Loucy (cell line): ENCODE data around the gene SPACA5.
A peak's percentile ranks its signal among the peaks of the same experiment; 100 is the strongest.

Experiments
- H2AFZ ChIP-seq: fragments of 200-600 bp; sonication (generic); 2 replicates; pipeline ENCODE4 v1.6.0; 2016; ENCODE audit warnings: antibody characterized with exemption, mild to moderate bottlenecking, low read length, moderate library complexity
- H3F3A ChIP-seq: fragments of 200-600 bp; 2 replicates; pipeline ENCODE4 v1.6.0; 2016; ENCODE audit warnings: antibody characterized with exemption, low read depth, mild to moderate bottlenecking
- H3K27me3 ChIP-seq: fragments of 200-600 bp; sonication (generic); 2 replicates; pipeline ENCODE4 v1.6.1; 2014; ENCODE audit warnings: low read length, mild to moderate bottlenecking; ENCODE audit not compliant: insufficient read depth, poor library complexity, severe bottlenecking
- H3K36me3 ChIP-seq: fragments of 200-600 bp; sonication (generic); 2 replicates; pipeline ENCODE4 v1.6.1; 2016; ENCODE audit warnings: low read length; ENCODE audit not compliant: insufficient read depth
- H3K4me1 ChIP-seq: fragments of 200-600 bp; sonication (generic); 2 replicates; pipeline ENCODE4 v1.5.1; 2014; ENCODE audit warnings: low read length, mild to moderate bottlenecking; ENCODE audit not compliant: insufficient read depth, poor library complexity, severe bottlenecking
- H3K4me2 ChIP-seq: fragments of 200-600 bp; sonication (generic); 2 replicates; pipeline ENCODE4 v1.6.0; 2014; ENCODE audit warnings: antibody characterized with exemption, low read length, low read depth, mild to moderate bottlenecking; ENCODE audit not compliant: poor library complexity, severe bottlenecking
- H3K4me3 ChIP-seq: fragments of 200-600 bp; sonication (generic); 2 replicates; pipeline ENCODE4 v1.5.1; 2014; ENCODE audit warnings: low read length, mild to moderate bottlenecking, mixed read lengths; ENCODE audit not compliant: poor library complexity, severe bottlenecking
- H3K79me2 ChIP-seq: fragments of 200-600 bp; sonication (generic); 2 replicates; pipeline ENCODE4 v1.6.1; 2014; ENCODE audit warnings: low read length; ENCODE audit not compliant: insufficient read depth
- H3K9ac ChIP-seq: fragments of 200-600 bp; sonication (generic); 2 replicates; pipeline ENCODE4 v1.6.0; 2014; ENCODE audit warnings: mild to moderate bottlenecking, low read depth, low read length, moderate library complexity; ENCODE audit not compliant: poor library complexity, severe bottlenecking
- H3K9me2 ChIP-seq: fragments of 200-600 bp; sonication (generic); replicated peaks from 2 replicates; pipeline ENCODE4 v1.6.1; 2016; ENCODE audit warnings: low read depth, low read length, mixed read lengths
- H3K9me3 ChIP-seq: fragments of 200-600 bp; sonication (generic); 2 replicates; pipeline ENCODE4 v1.6.1; 2014; ENCODE audit warnings: mild to moderate bottlenecking, antibody characterized with exemption, low read length, low read depth; ENCODE audit not compliant: insufficient read depth
- H4K20me1 ChIP-seq: fragments of 200-600 bp; sonication (generic); 2 replicates; pipeline ENCODE4 v1.6.0; 2014; ENCODE audit warnings: antibody characterized with exemption, low read length, mild to moderate bottlenecking; ENCODE audit not compliant: insufficient read depth, poor library complexity, severe bottlenecking
- EZH2phosphoT487 ChIP-seq: fragments of 200-600 bp; IDR thresholded peaks from 2 replicates; pipeline ENCODE4 v1.6.1; 2018; ENCODE audit warnings: antibody characterized with exemption, mild to moderate bottlenecking, moderate library complexity, borderline replicate concordance
- TF ChIP-seq, protein P1 (sequence below): fragments of 200-600 bp; sonication (generic); conservative IDR thresholded peaks from 2 replicates; pipeline ENCODE4 v1.5.1; 2014; ENCODE audit warnings: mild to moderate bottlenecking, antibody characterized with exemption, low read length

Gene SPACA5

GRCh38 chrX:48002319-48002718, 4.5 kb upstream of the SPACA5 start:
- H3K9me3 ChIP-seq, result no peaks in the 10 kb centered on the region
- no peaks in the 10 kb centered on the region for H3K27me3 ChIP-seq
- H3K9me2 ChIP-seq, result no peaks in the 10 kb centered on the region
- H3K36me3 ChIP-seq, result no peaks in the 10 kb centered on the region
- peaks cover 5% of the 10 kb centered on the region for H4K20me1 ChIP-seq
- H2AFZ ChIP-seq, result no peak overlapping the region
- no peaks in the 10 kb centered on the region for H3F3A ChIP-seq
- H3K79me2 ChIP-seq, result peaks cover 38% of the 10 kb centered on the region
- H3K4me3 ChIP-seq, result peak overlapping the region; percentile 95
- peaks cover 13% of the 10 kb centered on the region for H3K4me1 ChIP-seq
- H3K4me2 ChIP-seq, result peak overlapping the region; percentile 75
- TF ChIP-seq, protein P1, sequence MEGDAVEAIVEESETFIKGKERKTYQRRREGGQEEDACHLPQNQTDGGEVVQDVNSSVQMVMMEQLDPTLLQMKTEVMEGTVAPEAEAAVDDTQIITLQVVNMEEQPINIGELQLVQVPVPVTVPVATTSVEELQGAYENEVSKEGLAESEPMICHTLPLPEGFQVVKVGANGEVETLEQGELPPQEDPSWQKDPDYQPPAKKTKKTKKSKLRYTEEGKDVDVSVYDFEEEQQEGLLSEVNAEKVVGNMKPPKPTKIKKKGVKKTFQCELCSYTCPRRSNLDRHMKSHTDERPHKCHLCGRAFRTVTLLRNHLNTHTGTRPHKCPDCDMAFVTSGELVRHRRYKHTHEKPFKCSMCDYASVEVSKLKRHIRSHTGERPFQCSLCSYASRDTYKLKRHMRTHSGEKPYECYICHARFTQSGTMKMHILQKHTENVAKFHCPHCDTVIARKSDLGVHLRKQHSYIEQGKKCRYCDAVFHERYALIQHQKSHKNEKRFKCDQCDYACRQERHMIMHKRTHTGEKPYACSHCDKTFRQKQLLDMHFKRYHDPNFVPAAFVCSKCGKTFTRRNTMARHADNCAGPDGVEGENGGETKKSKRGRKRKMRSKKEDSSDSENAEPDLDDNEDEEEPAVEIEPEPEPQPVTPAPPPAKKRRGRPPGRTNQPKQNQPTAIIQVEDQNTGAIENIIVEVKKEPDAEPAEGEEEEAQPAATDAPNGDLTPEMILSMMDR, result no peak
- no peak for TF ChIP-seq EZH2phosphoT487
- peak overlapping the region; percentile 90 for H3K9ac ChIP-seq

DNA sequence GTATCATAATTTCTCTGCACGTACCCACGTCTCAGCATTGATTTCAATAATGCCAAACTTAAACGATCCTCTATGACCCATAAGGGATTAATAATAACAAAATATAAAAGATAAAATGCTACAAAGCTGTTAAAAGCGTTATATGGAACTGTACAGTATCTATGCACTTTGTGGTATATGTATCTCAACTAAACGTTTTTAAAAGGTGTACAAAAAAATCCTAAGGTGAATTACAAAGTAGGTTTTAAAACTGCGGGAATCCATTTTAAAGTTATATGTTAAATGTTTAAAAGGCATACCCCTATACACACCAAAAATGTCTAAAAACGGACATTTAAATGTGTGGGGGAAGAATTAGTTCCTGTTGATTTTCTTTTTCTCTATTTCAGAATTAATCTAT, 3.9 kb upstream of the SPACA5 start:
- no peaks in the 10 kb centered on the region for H3K27me3 ChIP-seq
- H3K79me2 ChIP-seq, result peaks cover 38% of the 10 kb centered on the region
- H3K4me1 ChIP-seq, result peaks cover 13% of the 10 kb centered on the region
- no peak overlapping the region for H2AFZ ChIP-seq
- H3F3A ChIP-seq, result no peaks in the 10 kb centered on the region
- no peaks in the 10 kb centered on the region for H3K9me3 ChIP-seq
- H3K4me2 ChIP-seq, result peak overlapping the region; percentile 75
- peak overlapping the region; percentile 90 for H3K9ac ChIP-seq
- peak overlapping the region; percentile 95 for H3K4me3 ChIP-seq
- no peaks in the 10 kb centered on the region for H3K36me3 ChIP-seq
- TF ChIP-seq, protein P1, result no peak
- no peak for TF ChIP-seq EZH2phosphoT487
- H3K9me2 ChIP-seq, result no peaks in the 10 kb centered on the region
- peaks cover 5% of the 10 kb centered on the region for H4K20me1 ChIP-seq

GRCh38 chrX:48003367-48003757, 3.4 kb upstream of the SPACA5 start:
- no peaks in the 10 kb centered on the region for H3K36me3 ChIP-seq
- no peaks in the 10 kb centered on the region for H3F3A ChIP-seq
- H3K4me2 ChIP-seq, result peak overlapping the region; percentile 75
- peaks cover 13% of the 10 kb centered on the region for H3K4me1 ChIP-seq
- no peaks in the 10 kb centered on the region for H3K27me3 ChIP-seq
- peaks cover 5% of the 10 kb centered on the region for H4K20me1 ChIP-seq
- H3K9me3 ChIP-seq, result no peaks in the 10 kb centered on the region
- TF ChIP-seq, protein P1, result no peak
- TF ChIP-seq EZH2phosphoT487, result no peak
- H2AFZ ChIP-seq, result peak overlapping the region; percentile 93
- peak overlapping the region; percentile 90 for H3K9ac ChIP-seq
- H3K4me3 ChIP-seq, result peak overlapping the region; percentile 95
- H3K79me2 ChIP-seq, result peaks cover 38% of the 10 kb centered on the region
- H3K9me2 ChIP-seq, result no peaks in the 10 kb centered on the region
